Nephron (organoid): ENCODE measurements around the gene MORN5.

Experiments
- H3K27ac Mint-ChIP-seq, 3 experiments: 2 replicates each; pipeline ENCODE4 v1.8.0; 2020; ENCODE audit warnings: mixed read lengths in 3 of 3, mild to moderate bottlenecking in 2 of 3, moderate library complexity in 1 of 3
- H3K27me3 Mint-ChIP-seq: 2 replicates; pipeline ENCODE4 v1.8.0; 2021; ENCODE audit warnings: low read depth, mild to moderate bottlenecking, moderate library complexity, mixed read lengths
- H3K36me3 Mint-ChIP-seq: 2 replicates; pipeline ENCODE4 v1.8.0; 2020; ENCODE audit warnings: low read depth, mixed read lengths
- H3K4me1 Mint-ChIP-seq: 2 replicates; pipeline ENCODE4 v1.8.0; 2020; ENCODE audit warnings: mixed read lengths
- H3K4me3 Mint-ChIP-seq, 3 experiments: 2 replicates each; pipeline ENCODE4 v1.8.0; 2020; ENCODE audit warnings: mild to moderate bottlenecking in 3 of 3, mixed read lengths in 3 of 3, moderate library complexity in 2 of 3
- H3K9me3 Mint-ChIP-seq: 2 replicates; pipeline ENCODE4 v1.8.0; 2020; ENCODE audit warnings: mixed read lengths
- TF ChIP-seq, protein P1 (sequence below), 3 experiments: fragments of 200-600 bp; sonication (generic); IDR thresholded peaks; one replicate each; pipeline ENCODE4 v1.5.0; 2021; ENCODE audit warnings: antibody characterized with exemption in 3 of 3; ENCODE audit not compliant: unreplicated experiment in 3 of 3

MORN5 gene

DNA sequence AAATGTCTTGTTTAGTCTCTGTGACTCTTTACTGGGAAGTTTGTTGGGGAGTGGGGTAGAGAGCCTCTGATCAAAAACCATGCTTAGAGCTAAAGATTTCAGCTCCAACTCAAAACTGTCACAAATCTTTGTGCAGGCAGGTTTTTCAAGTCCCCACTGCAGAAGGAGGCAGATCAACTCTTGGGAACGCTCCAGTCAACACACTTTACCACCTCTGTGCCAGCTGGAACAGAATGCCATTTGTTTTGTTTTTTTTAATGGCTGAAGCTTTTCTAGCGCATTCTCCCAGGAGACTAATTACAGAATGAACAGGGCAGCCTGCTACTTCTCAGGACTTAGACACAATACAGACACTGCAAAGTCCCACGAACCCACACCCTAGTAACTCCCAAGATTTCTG lies 87.0 kb downstream of the MORN5 start:
- Mint-ChIP-seq H3K36me3 (peaks cover 64% of the 10 kb centered on the region), H3K4me1 (no peaks in the 10 kb centered on the region), H3K27me3 (no peaks in the 10 kb centered on the region), H3K27ac (no peak overlapping the region), H3K4me3 (no peak overlapping the region), H3K9me3 (no peaks in the 10 kb centered on the region)
- TF ChIP-seq, protein P1, sequence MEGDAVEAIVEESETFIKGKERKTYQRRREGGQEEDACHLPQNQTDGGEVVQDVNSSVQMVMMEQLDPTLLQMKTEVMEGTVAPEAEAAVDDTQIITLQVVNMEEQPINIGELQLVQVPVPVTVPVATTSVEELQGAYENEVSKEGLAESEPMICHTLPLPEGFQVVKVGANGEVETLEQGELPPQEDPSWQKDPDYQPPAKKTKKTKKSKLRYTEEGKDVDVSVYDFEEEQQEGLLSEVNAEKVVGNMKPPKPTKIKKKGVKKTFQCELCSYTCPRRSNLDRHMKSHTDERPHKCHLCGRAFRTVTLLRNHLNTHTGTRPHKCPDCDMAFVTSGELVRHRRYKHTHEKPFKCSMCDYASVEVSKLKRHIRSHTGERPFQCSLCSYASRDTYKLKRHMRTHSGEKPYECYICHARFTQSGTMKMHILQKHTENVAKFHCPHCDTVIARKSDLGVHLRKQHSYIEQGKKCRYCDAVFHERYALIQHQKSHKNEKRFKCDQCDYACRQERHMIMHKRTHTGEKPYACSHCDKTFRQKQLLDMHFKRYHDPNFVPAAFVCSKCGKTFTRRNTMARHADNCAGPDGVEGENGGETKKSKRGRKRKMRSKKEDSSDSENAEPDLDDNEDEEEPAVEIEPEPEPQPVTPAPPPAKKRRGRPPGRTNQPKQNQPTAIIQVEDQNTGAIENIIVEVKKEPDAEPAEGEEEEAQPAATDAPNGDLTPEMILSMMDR (IDR thresholded peaks at IDR 0.05; ENCODE audit: unreplicated experiment in 3 of 3): no peak

DNA sequence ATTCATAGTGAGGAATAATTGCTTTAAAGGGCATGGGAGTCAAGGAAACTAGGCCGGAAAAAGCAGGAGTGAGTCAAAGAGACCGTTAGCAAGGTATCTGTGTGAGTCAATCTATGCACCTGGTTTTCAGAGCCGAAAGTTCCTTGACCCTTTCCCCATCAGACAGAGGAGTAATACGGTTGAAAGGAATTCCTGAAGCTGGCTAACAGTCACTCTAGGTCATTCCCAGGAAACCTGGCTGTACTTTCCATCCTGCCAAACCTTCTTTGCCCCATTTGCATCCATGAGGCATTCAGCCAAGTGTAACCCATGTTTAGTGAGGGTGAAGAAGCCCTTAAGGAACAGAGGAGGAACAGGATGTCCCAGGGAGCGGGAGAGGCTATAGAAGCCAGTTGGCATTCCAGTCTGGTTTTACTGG lies 88.7 kb downstream of the MORN5 start:
- H3K9me3 Mint-ChIP-seq: no peaks in the 10 kb centered on the region
- H3K4me3 Mint-ChIP-seq: no peak overlapping the region
- H3K27me3 Mint-ChIP-seq: no peaks in the 10 kb centered on the region
- no peaks in the 10 kb centered on the region for H3K4me1 Mint-ChIP-seq
- H3K36me3 Mint-ChIP-seq: peaks cover 67% of the 10 kb centered on the region
- H3K27ac Mint-ChIP-seq: no peak overlapping the region
- TF ChIP-seq, protein P1 (IDR thresholded peaks at IDR 0.05; ENCODE audit: unreplicated experiment in 3 of 3): no peak
